Activated gamma-delta T cell treated with anti-CD3 and anti-CD28 coated beads, Interleukin-2, amount 50 U/mL, for 16 hours (primary cell): ENCODE results near the gene ARPC3.
"Not testable (repeated sequence)": the region's sequence is repeated elsewhere in the genome, so short reads cannot be mapped to it uniquely, and the experiment has no call there.

Experiments
- DNase-seq: peaks from one replicate; pipeline ENCODE4 v3.0.0-alpha.2; 2020; ENCODE audit warnings: low read depth

ARPC3 gene

DNA sequence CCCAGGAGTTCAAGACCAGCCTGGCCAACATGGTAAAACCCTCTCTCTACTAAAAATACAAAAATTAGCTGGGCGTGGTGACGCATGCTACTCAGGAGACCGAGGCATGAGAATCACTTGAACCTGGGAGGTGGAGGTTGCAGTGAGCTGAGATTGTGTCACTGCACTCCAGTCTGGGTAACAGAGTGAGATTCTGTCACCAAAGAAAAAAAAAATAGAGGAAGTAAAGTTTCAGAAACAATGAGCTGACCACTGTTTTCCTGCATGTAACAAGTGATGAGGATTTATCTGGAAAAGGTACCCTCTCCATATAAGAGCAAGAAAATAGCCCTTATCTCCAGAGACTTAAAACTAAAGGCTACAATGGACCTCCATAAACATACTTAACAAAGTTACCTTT lies 33.0 kb downstream of the ARPC3 start:
- not testable (repeated sequence) for DNase-seq

DNA sequence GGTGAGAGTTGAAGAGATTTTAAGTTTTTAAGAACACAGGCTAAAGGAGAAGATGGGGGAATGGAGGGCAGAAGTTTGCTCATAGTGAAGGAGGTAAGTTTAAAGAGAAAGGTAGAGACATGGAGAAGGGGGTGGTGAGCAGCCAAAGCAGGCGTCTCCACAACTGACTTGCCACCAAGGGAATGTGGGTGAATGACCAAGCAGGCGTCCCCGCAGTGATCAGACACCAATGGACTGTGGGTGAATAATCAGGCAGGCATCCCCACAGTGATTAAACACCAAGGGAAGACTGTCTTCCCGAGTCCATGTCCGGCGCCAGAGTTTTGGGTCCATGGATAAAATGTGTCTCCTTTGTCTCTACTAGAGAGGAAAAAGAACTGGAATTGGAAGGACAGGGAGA lies 40.1 kb downstream of the ARPC3 start:
- not testable (repeated sequence) for DNase-seq

DNA sequence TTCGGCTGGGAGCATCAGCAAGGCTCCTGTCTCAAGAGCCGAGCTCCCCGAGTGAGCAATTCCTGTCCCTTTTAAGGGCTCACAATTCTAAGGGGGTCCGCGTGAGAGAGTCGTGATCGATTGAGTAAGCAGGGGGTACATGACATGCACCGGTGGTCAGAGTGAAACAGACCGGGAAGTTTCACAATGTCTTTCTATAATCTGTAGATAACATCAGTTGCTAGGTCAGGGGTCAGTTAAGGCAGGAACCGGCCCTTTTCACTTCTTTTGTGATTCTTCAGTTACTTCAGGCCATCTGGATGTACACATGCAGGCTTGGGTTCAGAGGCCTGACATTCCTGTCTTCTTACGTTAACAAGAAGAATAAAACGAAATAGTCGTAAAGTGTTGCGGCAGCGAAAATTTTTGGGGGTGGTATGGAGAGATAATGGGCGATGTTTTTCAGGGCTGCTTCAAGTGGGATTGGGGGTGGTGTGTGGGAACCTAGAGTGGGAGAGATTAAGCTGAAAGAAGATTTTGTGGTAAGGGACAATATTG lies 44.9 kb downstream of the ARPC3 start:
- not testable (repeated sequence) for DNase-seq

DNA sequence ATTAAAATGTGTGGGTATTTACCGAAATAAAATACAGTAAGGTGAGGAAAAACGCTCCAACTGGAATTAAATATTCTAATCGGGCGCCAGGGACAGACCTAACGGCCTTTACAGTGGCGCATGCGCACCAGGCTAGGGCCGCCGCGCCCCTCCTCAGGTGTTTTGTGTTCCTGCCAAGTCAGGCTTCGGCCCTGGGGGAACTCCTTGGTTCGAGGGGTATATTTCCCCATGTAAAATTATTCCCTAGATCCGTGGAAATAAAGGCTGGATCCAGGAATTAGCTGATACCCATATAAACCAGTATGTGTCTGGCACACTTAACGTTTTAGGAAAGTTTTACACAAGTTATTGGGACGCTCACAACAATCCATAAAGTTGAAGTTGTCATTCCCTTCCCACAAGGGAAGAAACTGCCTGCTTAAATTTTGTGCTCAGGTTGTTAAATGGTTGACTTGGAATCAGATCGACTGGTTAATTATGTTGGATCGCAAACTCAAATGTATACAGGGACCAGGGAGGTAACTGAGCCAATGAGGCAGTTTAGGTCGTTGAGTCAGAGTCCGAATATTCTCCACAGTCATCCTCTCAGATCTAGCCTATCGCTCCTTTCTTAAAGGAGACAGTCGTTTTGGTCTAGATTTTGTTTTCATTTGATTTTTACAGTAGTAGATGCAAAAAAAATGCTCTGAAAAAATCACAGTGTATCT lies 46.0 kb downstream of the ARPC3 start:
- peak; percentile 61 for DNase-seq

DNA sequence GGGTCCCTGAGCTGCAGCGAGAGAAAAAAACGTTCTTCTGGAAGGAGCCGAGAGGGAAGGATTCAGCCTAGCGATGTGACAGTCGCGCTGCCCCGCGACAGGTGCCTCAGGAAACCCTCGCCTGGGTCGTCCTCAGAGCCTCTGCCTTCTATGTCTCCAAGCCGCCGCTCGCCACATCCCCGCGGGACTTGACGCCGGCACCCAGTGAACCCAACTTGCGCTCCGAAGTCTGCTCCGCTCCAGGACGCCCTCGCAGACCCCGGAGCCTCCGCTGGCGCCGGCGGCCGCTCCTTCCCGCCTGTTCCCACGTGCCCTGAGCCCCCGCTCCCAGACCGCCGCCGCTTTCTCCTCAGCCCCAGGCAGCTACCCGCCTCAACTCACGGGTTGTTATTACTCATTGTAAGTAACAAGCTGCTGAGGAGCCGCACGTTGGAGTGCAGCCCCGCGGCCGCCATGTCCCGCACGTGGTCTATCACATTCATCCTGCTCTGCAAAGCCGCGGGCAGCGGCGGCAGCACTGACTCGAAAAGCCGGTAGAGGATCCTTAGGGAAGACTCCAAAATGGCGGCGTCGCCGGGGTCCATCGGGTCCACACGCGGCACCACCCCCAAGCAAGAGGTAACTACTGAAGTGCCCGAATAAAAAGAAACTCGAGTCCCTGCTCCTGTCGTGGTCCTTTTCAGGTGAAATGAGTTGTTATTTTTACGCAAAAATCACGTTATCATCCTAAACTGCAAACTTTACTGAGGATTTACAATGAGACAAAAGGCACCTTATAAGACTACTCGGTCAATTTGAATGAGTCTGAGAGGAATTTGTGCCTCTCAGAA lies 46.8 kb downstream of the ARPC3 start, which contains the start of gene ANAPC7:
TSS of gene ANAPC7 (minus strand) at position 563 of the 830 bp plus-strand sequence. CDS start at position 482, 81 bp downstream.
- DNase-seq = peak; percentile 78
